Measurements from ENCODE around the gene TMEM178B. TPM values are rescaled to one million over a fixed set of nuclear protein-coding genes. Genes with fewer than 3 reads are reported as not detected.

Gene TMEM178B
- total and polyA plus RNA-seq, 10 of the 15 experiments (the other 5 are each of a cell fraction or from before 2014, with no cell fraction given) = 0.01 to 1.1 (median 0.04) TPM; not detected in 2

DNA sequence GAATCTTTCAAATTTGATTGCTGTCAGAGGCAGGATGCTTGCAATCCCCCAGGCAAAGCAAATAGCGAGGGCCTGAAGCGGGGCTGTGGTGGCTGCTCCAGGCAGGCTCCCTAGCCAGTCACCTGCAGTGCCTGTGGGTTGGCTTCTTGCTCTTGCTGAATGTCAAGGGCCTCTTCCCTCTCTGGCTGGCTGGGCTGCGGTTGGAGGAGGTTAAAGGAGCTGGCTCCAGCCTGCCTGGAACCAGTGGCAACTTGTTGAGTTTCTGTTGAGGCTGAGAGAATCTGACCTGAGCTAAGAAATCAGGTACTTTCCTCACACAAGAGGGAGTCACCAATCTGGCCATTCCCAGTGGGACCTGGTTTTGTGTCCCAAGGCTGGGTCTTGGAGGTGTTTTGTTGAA lies 134.7 kb downstream of the TMEM178B start:
- H4K20me1 ChIP-seq (ENCODE audit: control insufficient read depth, insufficient read depth) = no peaks in the 10 kb centered on the region
- TF ChIP-seq ZNF217 (IDR thresholded peaks at IDR 0.05) = no peak
- no TSS peak for BruUV-seq (replicated peaks)
- ChIA-PET CTCF (no interaction called here), SMC1A (ENCODE audit: uncharacterized antibody, unreplicated experiment) (no interaction called here), POLR2A (no interaction called here), RAD21 (ENCODE audit: unreplicated experiment) (no interaction called here)
- no peaks in the 10 kb centered on the region for H3K79me2 ChIP-seq (ENCODE audit: control insufficient read depth, insufficient read depth, low read length)
- H3K27me3 ChIP-seq (replicated peaks in 1 of 2; ENCODE audit: control insufficient read depth in 2 of 2, insufficient read depth in 2 of 2, low read length in 1 of 2) = no peaks in the 10 kb centered on the region
- in situ Hi-C loops (cut with MboI) (loop anchor here (25.0 kb wide), 1 partner anchor 396 kb away; no protein-coding TSS in a partner anchor), intact Hi-C loops (cut with micrococcal nuclease; ENCODE audit: unreplicated experiment) (no loop called here)
- H3K4me2 ChIP-seq (ENCODE audit: control insufficient read depth, insufficient read depth) = no peak overlapping the region
- no peak overlapping the region for H2AFZ ChIP-seq (ENCODE audit: control insufficient read depth, low read depth, low read length)
- ATAC-seq (no peak), FAIRE-seq (no peak), DNase-seq (ENCODE audit: low read depth, low spot score) (no peak)
- H3K27ac ChIP-seq (ENCODE audit: control insufficient read depth, insufficient read depth) = no peak overlapping the region
- H3K4me1 ChIP-seq (ENCODE audit: control insufficient read depth, insufficient read depth, low read length) = no peaks in the 10 kb centered on the region
- no peak overlapping the region for H3K9ac ChIP-seq (ENCODE audit: control insufficient read depth, insufficient read depth, low read length)
- WGBS (ENCODE audit: insufficient coverage, insufficient replicate concordance, low lambda C conversion rate, missing lambda C conversion rate) = 67% methylated on average over 3 of the region's 3 CpGs
- H3K9me3 ChIP-seq (replicated peaks; ENCODE audit: control insufficient read depth, insufficient read depth, low read length) = no peaks in the 10 kb centered on the region
- H3K4me3 ChIP-seq = no peak overlapping the region
- no peaks in the 10 kb centered on the region for H3K36me3 ChIP-seq (ENCODE audit: control insufficient read depth in 2 of 2, insufficient read depth in 2 of 2, low read length in 1 of 2)

DNA sequence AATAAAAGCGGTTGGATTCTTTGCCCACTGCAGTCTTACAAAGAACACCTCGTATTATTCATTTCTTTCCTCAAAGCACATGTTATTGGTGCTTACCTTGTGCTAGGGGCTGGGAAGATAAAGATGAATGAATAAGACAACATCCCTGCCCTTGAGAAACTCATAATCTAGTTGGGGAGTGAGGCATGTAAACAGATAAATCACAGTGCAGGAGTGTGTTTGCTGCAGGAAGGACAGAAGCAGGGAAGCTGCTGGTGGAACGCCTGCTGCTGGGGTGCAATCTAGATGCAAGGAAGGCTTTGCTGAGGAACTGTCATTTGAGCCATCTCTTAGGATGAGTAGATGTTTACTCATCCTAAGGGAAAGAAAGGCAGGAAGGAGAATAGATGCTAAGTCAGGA lies 135.6 kb downstream of the TMEM178B start:
- no peak overlapping the region for H3K27ac ChIP-seq (ENCODE audit: control insufficient read depth, insufficient read depth)
- no peaks in the 10 kb centered on the region for H4K20me1 ChIP-seq (ENCODE audit: control insufficient read depth, insufficient read depth)
- no peaks in the 10 kb centered on the region for H3K27me3 ChIP-seq (replicated peaks in 1 of 2; ENCODE audit: control insufficient read depth in 2 of 2, insufficient read depth in 2 of 2, low read length in 1 of 2)
- H3K4me3 ChIP-seq = no peak overlapping the region
- no peak overlapping the region for H3K9ac ChIP-seq (ENCODE audit: control insufficient read depth, insufficient read depth, low read length)
- no peaks in the 10 kb centered on the region for H3K36me3 ChIP-seq (ENCODE audit: control insufficient read depth in 2 of 2, insufficient read depth in 2 of 2, low read length in 1 of 2)
- ChIA-PET SMC1A (ENCODE audit: uncharacterized antibody, unreplicated experiment) (no interaction called here), POLR2A (no interaction called here), RAD21 (ENCODE audit: unreplicated experiment) (no interaction called here), CTCF (no interaction called here)
- H3K4me2 ChIP-seq (ENCODE audit: control insufficient read depth, insufficient read depth) = no peak overlapping the region
- DNase-seq (ENCODE audit: low read depth, low spot score) (no peak), ATAC-seq (no peak), FAIRE-seq (no peak)
- no peaks in the 10 kb centered on the region for H3K79me2 ChIP-seq (ENCODE audit: control insufficient read depth, insufficient read depth, low read length)
- no peak overlapping the region for H2AFZ ChIP-seq (ENCODE audit: control insufficient read depth, low read depth, low read length)
- no peak for TF ChIP-seq SMAD1 (IDR thresholded peaks at IDR 0.05; ENCODE audit: low read depth, partially characterized antibody)
- no peak for TF ChIP-seq SUPT20H (IDR thresholded peaks at IDR 0.05; ENCODE audit: borderline replicate concordance, control insufficient read depth, low read depth, low read length)
- intact Hi-C loops (cut with micrococcal nuclease; ENCODE audit: unreplicated experiment) (no loop called here), in situ Hi-C loops (cut with MboI) (loop anchor here (25.0 kb wide), 1 partner anchor 397 kb away; no protein-coding TSS in a partner anchor)
- BruUV-seq (replicated peaks) = no TSS peak
- no peaks in the 10 kb centered on the region for H3K9me3 ChIP-seq (replicated peaks; ENCODE audit: control insufficient read depth, insufficient read depth, low read length)
- 24% methylated on average over 3 of the region's 3 CpGs for WGBS (ENCODE audit: insufficient coverage, insufficient replicate concordance, low lambda C conversion rate, missing lambda C conversion rate)
- H3K4me1 ChIP-seq (ENCODE audit: control insufficient read depth, insufficient read depth, low read length) = no peaks in the 10 kb centered on the region

Measured in GM12878 (cell line).